Measurements from ENCODE around the gene HIBCH. TPM values are rescaled to one million over a fixed set of nuclear protein-coding genes. Genes with fewer than 3 reads are reported as not detected.

Gene HIBCH
- total and polyA plus RNA-seq, 2 of the 13 experiments (the other 11 are each of a cell fraction or from before 2014, with no cell fraction given): 18.8 to 49.5 TPM

GRCh38 chr2:190180313-190181122 is 139.1 kb downstream of the HIBCH start (continued):
- TF ChIP-seq MYNN (CRISPR knock-in tag; IDR thresholded peaks at IDR 0.05; ENCODE audit: low read depth) (no peak; the same call in 1 of the 2 replicates), MTERF4 (CRISPR knock-in tag; IDR thresholded peaks at IDR 0.05) (peak; percentile 63; the same call in 1 of the 2 replicates), TRAFD1 (CRISPR knock-in tag; IDR thresholded peaks at IDR 0.05; ENCODE audit: borderline replicate concordance) (0 out of 2 replicates have a peak, but pooled peaks have one; percentile 16), NR2F2 (IDR thresholded peaks at IDR 0.05; ENCODE audit: borderline replicate concordance, low read depth) (no peak), YY1 (IDR thresholded peaks at IDR 0.05; ENCODE audit: insufficient read depth, insufficient replicate concordance, low read depth, low read length) (peak; percentile 52), ZNF709 (CRISPR knock-in tag; IDR thresholded peaks at IDR 0.05) (peak; percentile 84), ZFP91 (CRISPR knock-in tag; IDR thresholded peaks at IDR 0.05; ENCODE audit: borderline replicate concordance) (peak; percentile 93; the same call in 1 of the 2 replicates), ERF (CRISPR knock-in tag; IDR thresholded peaks at IDR 0.05) (0 out of 2 replicates have a peak, but pooled peaks have one; percentile 26), ZBTB40 (IDR thresholded peaks at IDR 0.05) (no peak), ZBTB40 (CRISPR knock-in tag; IDR thresholded peaks at IDR 0.05) (peak; percentile 85), ZBTB34 (CRISPR knock-in tag; IDR thresholded peaks at IDR 0.05) (no peak), ARNT (IDR thresholded peaks at IDR 0.05) (no peak), ELF4 (CRISPR knock-in tag; IDR thresholded peaks at IDR 0.05; ENCODE audit: borderline replicate concordance) (no peak)
